NCI-H1417 (cell line): ENCODE data around the gene LRRK1.

Source experiments
- DNase-seq, 3 experiments: peaks; one replicate each; lab custom pipeline; 2025; lab: John Stamatoyannopoulos, UW

The LRRK1 gene

GRCh38 chr15:100973351-100974111 is 54.4 kb downstream of the LRRK1 start:
- no peak for DNase-seq

DNA sequence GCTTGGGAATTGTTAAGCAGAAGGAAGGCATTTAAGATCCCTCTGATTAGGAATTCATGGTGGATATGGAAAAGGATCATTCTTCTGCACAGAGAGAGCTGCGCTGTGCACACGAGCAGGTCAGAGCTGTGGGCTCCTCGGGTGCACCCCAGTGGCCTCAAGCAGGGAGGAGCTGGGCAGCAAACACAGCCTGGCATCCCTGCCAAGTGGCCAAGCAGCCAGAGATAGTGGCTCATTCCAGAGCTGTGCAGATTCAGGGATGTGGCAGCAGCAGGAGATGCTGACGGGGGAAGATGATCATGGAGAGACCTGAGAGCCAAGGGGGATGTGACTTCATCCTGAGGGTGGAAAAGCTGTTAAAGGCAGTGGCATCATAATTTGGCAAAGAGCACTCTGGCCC is 55.9 kb downstream of the LRRK1 start:
- no peak for DNase-seq

- DNase-seq: no peak
Observed at GRCh38 chr15:100980410-100981046, 61.4 kb downstream of the LRRK1 start.

GRCh38 chr15:100981086-100981485 is 61.9 kb downstream of the LRRK1 start:
- peak in 1 of 3 experiments; percentile 10 for DNase-seq

DNA sequence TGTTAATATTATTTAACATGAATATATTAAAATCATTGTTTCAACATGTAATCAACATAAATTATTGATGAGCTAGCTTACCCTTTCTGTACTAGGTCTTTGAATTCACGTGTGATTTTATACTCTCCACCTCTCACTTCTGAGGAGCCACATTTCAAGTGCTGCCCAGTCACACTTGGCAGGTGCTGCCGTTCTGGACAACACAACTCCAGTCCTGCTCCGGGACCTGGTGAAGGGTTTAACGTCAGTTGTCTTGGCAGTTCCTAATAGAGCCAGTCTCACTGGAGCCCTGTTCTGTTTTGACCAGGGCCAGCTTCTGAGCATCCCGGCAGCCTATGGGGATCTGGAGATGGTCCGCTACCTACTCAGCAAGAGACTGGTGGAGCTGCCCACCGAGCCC is 64.1 kb downstream of the LRRK1 start:
- no peak for DNase-seq

GRCh38 chr15:100985401-100985800 is 66.2 kb downstream of the LRRK1 start:
- DNase-seq: no peak

GRCh38 chr15:100986158-100986896 is 67.2 kb downstream of the LRRK1 start:
- DNase-seq: peak in 1 of 3 experiments; percentile 14

DNA sequence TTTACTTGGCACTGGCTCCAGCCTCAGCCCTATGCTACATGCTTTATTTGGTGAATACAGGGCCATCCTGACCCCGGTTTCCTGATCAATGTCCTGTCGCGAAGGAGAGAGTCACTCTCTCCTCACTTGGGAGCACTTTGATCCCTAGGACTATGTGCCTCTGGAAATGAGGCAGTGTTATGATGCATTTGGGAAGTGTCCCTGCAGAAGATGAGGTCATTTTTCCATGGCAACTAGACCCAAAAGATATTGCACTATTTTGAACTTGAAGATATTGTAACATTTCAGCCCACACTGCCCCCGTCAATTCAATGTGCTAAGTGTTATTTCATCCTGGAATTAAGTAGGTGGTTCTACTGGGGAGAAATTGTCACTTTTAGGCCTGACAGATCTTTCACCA is 68.0 kb downstream of the LRRK1 start:
- no peak for DNase-seq

DNA sequence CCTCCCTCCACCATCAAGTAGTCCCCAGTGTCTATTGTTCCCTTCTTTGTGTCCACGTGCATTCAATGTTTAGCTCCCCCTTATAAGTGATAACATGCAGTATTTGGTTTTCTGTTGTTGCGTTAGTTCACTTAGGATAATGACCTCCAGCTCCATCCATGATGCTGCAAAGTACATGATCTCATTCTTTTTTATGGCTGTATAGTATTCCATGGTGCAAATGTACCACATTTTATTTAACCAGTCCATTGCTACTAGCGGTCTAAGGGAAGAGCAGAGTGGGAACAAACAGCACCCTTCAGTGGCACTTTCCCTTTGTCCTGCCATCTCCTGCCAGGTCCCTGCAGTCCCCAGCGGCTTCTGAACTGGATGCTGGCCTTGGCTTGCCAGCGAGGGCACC is 69.1 kb downstream of the LRRK1 start:
- DNase-seq: no peak

DNA sequence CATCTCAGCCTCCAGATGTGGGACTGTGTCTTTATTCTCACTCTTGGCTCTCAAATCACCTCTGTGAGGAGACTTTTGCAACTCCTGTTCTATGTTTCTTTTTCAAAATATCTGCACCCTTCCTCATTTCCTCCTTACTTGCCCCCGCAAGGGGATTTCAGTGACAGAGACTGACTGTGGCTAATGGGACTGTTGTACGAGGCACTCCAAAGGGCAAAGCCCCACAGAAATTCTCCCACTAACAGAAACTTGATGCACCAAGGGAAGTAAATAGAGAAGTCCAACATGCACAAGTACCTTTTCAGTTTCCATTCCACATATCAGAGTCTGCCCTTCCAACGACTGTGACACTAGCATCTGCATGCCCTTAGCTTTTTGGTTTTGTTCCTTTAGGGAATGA is 69.7 kb downstream of the LRRK1 start:
- no peak for DNase-seq

DNA sequence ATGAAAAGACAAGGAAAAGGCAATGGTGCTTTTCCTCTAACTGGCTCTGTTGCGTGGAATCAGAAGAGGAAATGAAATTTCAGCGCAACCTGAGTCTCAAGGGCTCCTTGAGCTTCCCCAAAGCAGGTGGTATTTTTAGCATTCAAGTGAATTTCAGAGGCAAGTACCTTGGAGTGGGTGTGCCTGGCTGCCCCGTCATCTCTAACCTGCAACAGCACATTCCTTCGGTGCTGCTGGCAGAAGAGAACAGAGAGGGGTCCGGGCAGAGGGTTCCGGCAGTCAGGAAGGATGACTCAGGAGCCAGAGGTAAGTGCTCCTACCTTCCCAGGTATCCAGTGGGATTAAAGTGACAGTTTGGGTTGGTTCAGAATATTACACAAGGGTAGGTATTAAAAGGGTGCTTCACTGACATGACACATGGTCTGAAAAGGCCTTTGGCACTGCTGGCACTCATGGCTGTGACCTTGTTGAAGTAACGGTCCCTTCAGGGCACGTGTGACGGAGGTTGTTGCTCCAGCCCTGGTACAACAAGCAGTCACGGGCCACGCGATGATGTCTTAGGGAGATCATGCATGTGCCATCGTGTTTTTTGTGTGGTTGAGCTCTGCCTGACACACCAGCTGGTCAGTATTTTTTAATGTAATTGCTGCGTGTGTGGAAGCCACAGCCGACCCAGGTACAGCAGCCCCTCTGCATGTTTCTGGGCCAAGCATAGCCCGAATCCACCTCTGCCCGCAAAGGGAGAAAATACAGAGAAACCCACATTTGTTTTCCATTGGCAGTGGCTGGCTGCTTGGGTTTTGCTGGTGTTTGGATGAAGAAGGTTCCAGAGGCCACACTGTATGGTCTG is 75.7 kb downstream of the LRRK1 start:
- peak in 1 of 3 experiments; percentile 34 for DNase-seq

GRCh38 chr15:100995471-100996430 is 76.6 kb downstream of the LRRK1 start:
- DNase-seq: no peak

- no peak for DNase-seq
Observed at GRCh38 chr15:100997442-100997841, 78.3 kb downstream of the LRRK1 start.

DNA sequence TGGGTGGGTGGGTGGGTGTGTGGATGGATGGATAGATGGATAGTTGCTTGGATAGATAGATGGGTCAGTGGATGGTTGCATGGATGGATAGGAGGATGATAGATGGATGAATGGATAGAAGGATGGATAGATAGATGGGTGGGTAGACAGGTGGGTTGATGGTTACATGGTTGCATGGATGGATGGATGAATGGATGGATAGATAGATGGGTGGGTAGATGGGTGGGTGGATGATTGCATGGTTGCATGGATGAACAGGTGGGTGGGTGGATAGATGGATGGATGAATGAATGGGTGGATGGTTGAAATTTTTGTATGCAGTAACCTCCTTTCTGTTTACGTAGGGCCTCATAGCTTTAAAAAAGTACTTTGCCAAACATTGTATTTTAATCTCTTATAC is 79.5 kb downstream of the LRRK1 start:
- no peak for DNase-seq

GRCh38 chr15:100999369-100999768 is 80.2 kb downstream of the LRRK1 start:
- no peak for DNase-seq

- DNase-seq: no peak
Observed at GRCh38 chr15:101000271-101000681, 81.1 kb downstream of the LRRK1 start.

DNA sequence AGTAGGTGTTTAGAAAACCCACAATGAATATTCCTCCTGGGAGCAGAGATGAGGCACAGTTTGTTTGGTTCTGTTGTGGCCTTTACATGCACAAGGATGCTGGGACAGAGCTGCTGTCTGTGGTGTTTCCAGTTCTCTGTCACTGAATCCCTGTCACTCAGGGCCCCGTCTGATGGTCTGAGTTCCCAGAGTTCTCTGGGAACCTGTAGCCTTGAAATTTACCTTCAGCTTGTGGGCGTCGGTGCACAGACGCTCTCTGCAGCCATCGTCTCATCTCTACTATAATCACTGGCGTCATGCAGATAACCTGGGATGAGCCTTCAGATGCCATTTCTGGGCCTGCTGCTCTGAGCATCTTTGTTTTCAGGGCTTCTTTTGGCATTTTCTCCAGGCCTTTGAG is 81.9 kb downstream of the LRRK1 start:
- no peak for DNase-seq

GRCh38 chr15:101001796-101002195 is 82.6 kb downstream of the LRRK1 start:
- no peak for DNase-seq

DNA sequence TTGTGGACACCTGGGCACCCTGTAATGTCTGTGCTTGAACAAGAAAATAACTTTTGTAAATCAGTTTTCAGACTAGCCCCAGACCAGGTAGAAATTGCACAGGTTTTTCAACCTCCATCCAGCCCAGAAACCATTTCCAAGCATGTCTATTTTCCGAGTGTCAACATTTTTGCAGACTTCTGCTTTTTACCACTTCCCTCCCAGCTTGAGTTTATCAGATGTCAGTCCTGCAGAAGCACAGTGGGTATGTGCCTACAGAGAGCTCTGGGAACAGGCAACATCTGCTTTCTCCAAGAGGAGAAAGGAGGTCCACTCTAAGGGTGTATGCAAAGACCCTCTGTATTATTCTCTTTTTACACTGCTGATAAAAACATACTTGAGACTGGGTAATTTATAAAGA is 83.9 kb downstream of the LRRK1 start:
- no peak for DNase-seq

GRCh38 chr15:101003706-101004105 is 84.5 kb downstream of the LRRK1 start:
- DNase-seq: no peak

DNA sequence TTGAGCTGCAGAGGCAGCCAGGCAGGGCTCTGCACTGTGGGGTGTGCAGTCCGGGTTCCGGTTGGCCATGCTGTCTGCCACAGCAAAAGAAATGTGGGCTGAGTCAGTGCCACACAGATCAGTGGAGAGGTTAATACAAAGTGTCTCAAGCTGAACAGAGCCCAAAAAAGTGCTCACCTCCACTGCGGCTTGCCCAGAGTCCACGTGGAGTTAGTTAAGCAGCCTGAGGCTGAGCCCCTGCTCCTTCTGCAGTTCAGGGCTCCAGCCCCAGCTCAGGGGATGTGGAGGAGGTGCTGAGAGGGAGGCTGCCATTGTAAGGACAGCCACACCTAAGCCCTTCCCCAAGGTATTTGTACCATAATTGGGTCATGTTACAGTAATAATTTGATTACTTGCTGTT is 85.3 kb downstream of the LRRK1 start:
- DNase-seq: no peak
